NCI-H128 (cell line): Measurements from ENCODE around the gene DHX30.
"Not testable (repeated sequence)": the region's sequence is repeated elsewhere in the genome, so short reads cannot be mapped to it uniquely, and the experiment has no call there.

ENCODE experiments used
- DNase-seq: peaks from one replicate; lab custom pipeline; 2025; ENCODE audit not compliant: unreplicated experiment; lab: John Stamatoyannopoulos, UW

The DHX30 gene

GRCh38 chr3:47802734-47803479, at the start of gene DHX30:
DHX30 (plus strand) TSS chr3:47803138; CDS start chr3:47810684, 7,546 bp downstream.
- peak; percentile 22 for DNase-seq

GRCh38 chr3:47758261-47759025, 44.5 kb upstream of the DHX30 start:
- DNase-seq, result no peak

- DNase-seq, result not testable (repeated sequence)
Observed at GRCh38 chr3:47760207-47760606, 42.7 kb upstream of the DHX30 start.

- DNase-seq, result no peak
Observed at GRCh38 chr3:47761046-47761445, 41.9 kb upstream of the DHX30 start.

GRCh38 chr3:47762233-47762632, 40.7 kb upstream of the DHX30 start:
- DNase-seq, result no peak

- DNase-seq, result no peak
Observed at GRCh38 chr3:47766186-47766585, 36.8 kb upstream of the DHX30 start.

GRCh38 chr3:47772047-47772446, 30.9 kb upstream of the DHX30 start:
- no peak for DNase-seq

DNA sequence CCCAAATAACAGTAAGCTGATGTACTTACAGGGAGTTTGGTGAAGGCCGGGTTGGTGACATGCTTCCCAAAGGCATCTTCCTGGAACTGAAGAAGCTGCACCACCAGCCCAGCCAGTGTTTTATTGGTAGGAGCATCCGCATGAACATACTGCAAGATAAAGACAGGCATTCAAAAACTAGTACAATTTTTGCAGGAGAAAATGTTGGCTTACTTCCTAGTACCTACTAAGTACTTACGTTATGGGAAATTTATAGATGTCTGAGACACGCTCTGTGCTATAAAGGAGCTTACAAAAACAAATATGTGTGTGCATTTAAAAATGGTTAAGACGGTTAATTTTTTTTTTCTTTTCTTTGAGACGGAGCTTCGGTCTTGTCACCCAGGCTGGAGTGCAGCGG, 30.1 kb upstream of the DHX30 start:
- no peak for DNase-seq

GRCh38 chr3:47778746-47779145, 24.2 kb upstream of the DHX30 start:
- no peak for DNase-seq

DNA sequence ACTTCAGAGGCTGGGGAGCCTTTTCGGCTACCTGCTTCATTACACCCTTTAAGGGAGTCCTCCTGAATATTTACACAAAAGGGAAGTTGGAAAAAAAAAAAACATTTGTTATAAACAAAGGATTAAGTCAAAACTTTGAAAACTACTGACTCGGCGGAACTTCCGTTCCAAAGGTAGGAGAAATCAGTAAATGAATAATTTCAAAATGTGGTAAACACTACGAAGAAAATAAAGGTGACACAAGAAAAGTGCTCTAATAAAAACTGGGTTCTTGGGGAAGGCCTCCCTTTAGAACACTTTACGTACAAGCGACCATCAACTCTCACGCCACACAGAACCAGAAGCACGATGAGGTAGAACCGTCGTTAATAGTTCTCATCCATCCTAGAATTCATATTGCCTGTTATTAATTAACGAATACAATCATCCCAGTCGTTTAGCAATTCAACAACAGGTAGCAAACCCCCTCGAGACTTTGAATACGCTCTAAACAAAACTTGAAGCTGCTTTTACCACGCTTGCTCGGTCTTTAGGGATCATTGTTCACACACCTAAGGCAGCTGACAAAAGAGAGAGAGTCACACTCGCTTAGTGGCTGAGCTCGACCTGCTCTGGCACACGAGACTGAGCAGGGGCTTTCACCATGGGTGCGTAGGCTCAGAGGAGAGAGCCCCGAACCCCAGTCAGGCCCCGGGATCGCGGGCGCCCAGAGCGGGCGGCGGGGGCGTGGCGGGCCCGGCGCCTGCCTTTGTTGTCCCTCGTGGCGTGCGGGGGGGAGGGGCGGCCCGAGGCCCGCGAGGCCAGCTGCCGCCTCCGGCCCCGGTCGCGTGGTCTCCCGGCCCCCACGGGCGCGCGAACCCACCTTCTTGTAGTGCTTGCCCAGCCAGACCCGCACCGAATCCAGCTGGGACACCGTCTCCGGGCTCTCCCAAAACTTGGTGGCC, 21.9 kb upstream of the DHX30 start:
- DNase-seq, result peak; percentile 9

- DNase-seq, result peak; percentile 90
Observed at GRCh38 chr3:47781685-47782445, 21.1 kb upstream of the DHX30 start, which contains the start of gene SMARCC1. SMARCC1 (minus strand) TSS chr3:47781893; CDS start chr3:47781797, 96 bp downstream.

GRCh38 chr3:47782446-47783308, 20.3 kb upstream of the DHX30 start:
- no peak for DNase-seq

DNA sequence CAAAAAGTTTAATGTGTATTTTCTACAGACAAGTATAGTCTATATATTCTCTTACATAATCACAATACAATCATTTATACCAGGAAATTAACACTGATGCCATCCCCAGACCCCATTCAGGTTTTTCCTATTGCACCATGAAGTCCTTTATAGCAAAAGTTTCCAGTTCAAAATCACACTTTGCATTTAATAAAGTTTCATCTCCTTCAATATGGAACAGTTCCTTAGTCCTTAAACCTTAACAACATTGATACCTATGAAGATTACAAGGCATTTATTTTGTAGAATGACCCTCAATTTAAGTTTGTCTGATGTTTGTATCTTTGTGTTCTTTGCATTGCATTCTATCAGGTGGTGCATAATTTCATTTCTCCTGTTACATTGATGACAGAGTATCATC, 19.3 kb upstream of the DHX30 start:
- DNase-seq, result no peak

DNA sequence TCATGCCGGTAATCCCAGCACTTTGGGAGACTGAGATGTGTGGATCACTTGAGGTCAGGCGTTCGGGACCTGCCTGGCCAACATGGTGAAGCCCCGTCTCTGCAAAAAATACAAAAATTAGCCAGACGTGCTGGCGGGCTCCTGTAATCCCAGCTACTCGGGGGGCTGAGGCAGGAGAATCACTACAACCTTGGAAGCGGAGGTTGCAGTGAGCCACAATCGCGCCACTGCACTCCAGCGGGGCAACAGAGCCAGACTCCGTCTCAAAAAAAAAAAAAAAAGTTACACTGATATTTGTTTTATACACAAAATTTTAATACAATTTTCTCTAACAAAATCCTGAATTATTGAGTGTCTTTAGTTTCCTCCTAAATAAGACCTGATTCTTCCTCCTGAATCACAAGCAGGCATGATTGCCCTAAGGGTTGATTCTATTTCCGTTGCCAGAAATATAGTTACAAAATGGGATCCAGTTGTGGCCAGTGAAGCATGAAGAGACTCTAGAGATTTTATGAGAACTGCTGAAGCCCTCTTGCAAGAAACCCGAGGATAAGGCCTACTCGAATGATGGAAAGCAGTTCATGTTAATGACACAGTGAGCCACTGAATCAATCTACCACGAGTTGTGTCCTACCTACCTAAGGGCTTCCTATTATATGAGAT, 11.6 kb upstream of the DHX30 start:
- DNase-seq, result no peak

DNA sequence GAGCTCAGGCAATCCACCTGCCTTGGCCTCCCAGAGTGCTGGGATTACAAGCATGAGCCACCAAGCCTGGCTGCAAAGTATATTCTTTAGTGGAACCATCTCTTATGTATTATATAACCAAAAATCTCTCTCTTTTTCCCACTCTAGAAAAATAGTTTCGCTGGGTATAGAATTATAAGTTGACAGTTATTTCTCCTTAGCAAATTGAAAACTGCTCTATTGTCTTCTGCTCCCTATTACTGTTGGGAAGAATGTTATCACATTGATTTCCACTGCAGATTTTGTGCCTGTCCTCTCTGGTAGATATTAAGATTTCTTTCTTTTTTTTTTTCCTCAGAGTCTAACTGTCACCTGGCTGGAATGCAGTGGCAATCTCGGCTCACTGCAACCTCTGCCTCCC, 10.2 kb upstream of the DHX30 start:
- no peak for DNase-seq

DNA sequence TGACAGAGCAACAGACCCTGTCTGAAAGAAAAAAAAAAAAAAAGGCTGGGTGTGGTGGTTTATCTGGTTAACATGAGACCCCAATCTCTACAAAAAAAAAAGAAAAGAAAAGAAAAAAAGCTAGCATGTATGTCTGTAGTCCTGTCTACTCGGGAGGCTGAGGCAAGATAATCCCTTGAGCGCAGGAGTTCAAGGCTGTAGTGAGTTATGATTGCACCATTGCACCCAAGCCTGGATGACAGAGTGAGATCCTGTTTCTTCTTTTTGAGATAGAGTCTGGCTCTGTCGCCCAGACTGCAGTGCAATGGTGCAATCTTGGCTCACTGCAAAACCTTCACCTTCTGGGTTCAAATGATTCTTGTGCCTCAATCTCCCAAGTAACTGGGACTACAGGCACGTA, 8.4 kb upstream of the DHX30 start:
- no peak for DNase-seq

GRCh38 chr3:47799733-47800132, 3.2 kb upstream of the DHX30 start:
- DNase-seq, result no peak

DNA sequence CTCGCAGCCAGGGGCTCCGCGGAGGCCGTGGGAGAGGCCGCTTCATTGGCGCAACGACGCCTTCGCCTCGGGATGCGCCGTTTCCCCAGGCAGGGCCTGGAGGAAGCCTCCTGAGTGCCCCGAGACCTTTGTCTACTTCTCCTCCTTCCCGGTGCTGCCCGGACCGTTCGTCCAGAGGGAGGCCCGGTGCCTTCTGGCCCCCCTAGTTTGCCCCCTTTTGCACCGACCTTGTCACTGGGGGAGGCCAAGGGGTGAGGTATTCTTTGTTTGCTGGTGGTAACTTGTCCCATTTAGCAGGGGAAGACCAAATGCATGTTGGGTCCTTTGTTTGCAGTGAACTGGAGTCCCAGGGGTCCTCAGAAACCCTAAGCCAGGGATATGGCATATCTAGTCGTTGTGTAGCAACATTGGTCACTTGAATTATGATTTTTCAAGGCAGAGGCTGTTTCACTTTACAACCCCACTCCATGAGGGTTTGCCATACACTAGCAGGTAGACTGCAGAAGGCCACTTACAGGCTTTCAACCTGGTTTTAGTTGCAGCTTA, 615 bp downstream of the DHX30 start:
- no peak for DNase-seq

- no peak for DNase-seq
Observed at GRCh38 chr3:47804577-47804976, 1.6 kb downstream of the DHX30 start.
